ENCODE measurements around the gene MET. TPM values are rescaled to one million over a fixed set of nuclear protein-coding genes. Genes with fewer than 3 reads are reported as not detected.

MET gene
- total and polyA plus RNA-seq, 12 donors, result 3.1 to 23.3 (median 15.0) TPM

- H3K9me3 ChIP-seq, result no peaks in the 10 kb centered on the region
- peak overlapping the region in 8 of 10 donors; percentile 72 to 86 (median 80) for H3K27ac ChIP-seq
- H3K4me1 ChIP-seq, result peaks cover 0 to 48% (median 14%) of the 10 kb centered on the region in 9 donors
- no peaks in the 10 kb centered on the region for H3K36me3 ChIP-seq
- H3K27me3 ChIP-seq, result peaks cover 0 to 67% (median 0%) of the 10 kb centered on the region in 7 donors
- DNase-seq (no peak), ATAC-seq (no peak)
- H3K4me3 ChIP-seq, result peak overlapping the region in 8 of 10 donors; percentile 52 to 69 (median 64)
- 70 to 71% methylated on average over 7 of the region's 7 CpGs for WGBS, 2 donors
- TF ChIP-seq, protein P1, sequence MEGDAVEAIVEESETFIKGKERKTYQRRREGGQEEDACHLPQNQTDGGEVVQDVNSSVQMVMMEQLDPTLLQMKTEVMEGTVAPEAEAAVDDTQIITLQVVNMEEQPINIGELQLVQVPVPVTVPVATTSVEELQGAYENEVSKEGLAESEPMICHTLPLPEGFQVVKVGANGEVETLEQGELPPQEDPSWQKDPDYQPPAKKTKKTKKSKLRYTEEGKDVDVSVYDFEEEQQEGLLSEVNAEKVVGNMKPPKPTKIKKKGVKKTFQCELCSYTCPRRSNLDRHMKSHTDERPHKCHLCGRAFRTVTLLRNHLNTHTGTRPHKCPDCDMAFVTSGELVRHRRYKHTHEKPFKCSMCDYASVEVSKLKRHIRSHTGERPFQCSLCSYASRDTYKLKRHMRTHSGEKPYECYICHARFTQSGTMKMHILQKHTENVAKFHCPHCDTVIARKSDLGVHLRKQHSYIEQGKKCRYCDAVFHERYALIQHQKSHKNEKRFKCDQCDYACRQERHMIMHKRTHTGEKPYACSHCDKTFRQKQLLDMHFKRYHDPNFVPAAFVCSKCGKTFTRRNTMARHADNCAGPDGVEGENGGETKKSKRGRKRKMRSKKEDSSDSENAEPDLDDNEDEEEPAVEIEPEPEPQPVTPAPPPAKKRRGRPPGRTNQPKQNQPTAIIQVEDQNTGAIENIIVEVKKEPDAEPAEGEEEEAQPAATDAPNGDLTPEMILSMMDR (IDR thresholded peaks at IDR 0.05), result no peak
- intact Hi-C loops (cut with DNase I), result loop anchor here in 9 of 10 donors (2.0 to 10.0 kb wide), 6 partner anchors 74 to 140 kb away; no protein-coding TSS in a partner anchor
Measured at GRCh38 chr7:116671111-116671510, 885 bp upstream of the MET start.

DNA sequence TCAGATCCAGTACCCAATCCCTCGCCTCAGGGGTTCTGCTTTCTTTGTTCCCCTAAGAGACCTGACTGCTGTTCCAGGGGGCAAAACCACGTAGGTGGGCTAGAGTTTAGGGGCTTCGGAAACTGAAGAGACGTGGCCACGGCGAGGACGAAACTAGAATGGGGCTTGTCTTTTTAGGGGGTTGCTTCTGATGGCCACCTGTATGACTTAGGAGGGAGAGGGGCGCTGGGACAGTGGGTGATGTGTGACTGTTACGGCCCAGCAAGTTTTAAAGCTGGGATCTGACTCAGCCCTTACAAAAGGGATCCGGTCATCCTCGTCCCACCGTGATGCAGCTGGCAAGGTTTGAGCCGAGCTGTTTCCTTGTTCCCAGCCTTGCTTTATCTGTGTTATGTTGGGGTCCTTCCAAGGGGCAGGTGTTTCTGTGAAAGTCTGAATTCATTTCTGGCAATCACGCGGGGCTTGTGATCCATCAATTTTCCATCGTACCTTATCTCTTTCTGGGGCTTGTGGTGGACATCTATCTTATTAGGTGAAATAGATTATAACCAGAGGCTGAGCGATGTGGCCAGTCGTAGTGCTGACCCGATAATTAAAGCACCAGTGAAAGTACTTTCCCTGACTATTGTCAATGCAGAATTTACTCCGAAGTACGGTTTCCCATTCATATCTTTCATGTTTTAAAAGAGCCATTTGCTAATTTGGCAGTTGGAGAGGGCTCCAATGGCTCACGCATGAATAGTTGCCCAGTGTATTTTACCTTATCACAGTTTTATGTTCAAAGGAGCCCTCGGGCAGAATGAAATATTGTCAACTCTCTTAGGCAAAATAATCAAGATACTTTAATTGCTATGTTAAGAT, 830 bp downstream of the MET start:
- Histone ChIP-seq H3K4me1 (peaks cover 0 to 42% (median 10%) of the 10 kb centered on the region in 9 donors), H3K27ac (peak overlapping the region; percentile 43 to 86 (median 78)), H3K36me3 (no peaks in the 10 kb centered on the region), H3K27me3 (peaks cover 0 to 59% (median 0%) of the 10 kb centered on the region in 7 donors), H3K4me3 (peak overlapping the region; percentile 32 to 69 (median 64)), H3K9me3 (no peaks in the 10 kb centered on the region)
- TF ChIP-seq, protein P1 (IDR thresholded peaks at IDR 0.05), result no peak
- 12 to 13% methylated on average over 23 of the region's 23 CpGs for WGBS, 2 donors
- peak in 1 of 2 donors; percentile 29 for DNase-seq
- intact Hi-C loops (cut with DNase I), result loop anchor here in 9 of 10 donors (2.0 to 10.0 kb wide), 7 partner anchors 76 to 136 kb away; no protein-coding TSS in a partner anchor
- peak in 6 of 8 donors; percentile 9 to 56 (median 35) for ATAC-seq

- 56 to 61% methylated on average over 3 of the region's 3 CpGs for WGBS, 2 donors
- Histone ChIP-seq H3K27ac (peak overlapping the region in 1 of 10 donors; percentile 82), H3K27me3 (peaks cover 0 to 59% (median 0%) of the 10 kb centered on the region in 7 donors), H3K9me3 (no peaks in the 10 kb centered on the region), H3K4me3 (peak overlapping the region in 8 of 10 donors; percentile 55 to 69 (median 64)), H3K4me1 (peaks cover 0 to 36% (median 8%) of the 10 kb centered on the region in 9 donors), H3K36me3 (no peaks in the 10 kb centered on the region)
- intact Hi-C loops (cut with DNase I), result loop anchor here in 9 of 10 donors (2.0 to 10.0 kb wide), 7 partner anchors 76 to 135 kb away; no protein-coding TSS in a partner anchor
- ATAC-seq (no peak), DNase-seq (no peak)
- TF ChIP-seq, protein P1 (IDR thresholded peaks at IDR 0.05), result no peak
Measured at GRCh38 chr7:116673457-116673865, 1.5 kb downstream of the MET start.

DNA sequence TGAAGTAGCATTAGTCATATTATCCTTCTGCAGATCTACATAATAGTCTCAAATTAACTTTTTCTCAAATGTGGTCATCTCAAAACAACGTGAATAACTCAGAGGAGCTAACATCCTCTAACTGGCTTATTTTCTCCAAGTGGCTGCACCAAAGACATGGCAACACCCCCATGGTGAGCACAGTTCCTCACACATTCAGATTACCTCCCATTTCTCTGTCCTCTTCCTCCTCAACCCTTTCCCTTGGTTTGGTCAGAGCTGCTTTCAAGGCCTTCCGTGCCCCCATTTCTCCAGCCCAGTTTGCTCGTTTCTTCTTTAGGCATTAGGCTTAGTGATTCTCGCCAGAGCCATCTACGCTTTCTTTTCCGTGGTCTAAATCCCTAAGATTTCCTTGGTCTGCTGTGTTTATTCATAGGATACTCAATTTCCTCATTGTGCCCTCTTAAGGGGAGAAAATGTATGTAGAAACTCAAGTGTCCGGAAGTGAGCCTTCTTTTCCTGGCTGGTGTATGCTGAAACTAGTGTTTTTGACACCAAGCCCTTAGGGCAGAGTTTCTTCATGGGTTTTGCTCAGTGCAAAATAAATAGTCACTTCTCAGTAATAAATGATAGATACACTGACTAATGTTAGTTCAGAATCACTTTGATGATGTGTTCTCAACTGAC, 2.6 kb downstream of the MET start:
- Histone ChIP-seq H3K27ac (no peak overlapping the region), H3K4me3 (no peak overlapping the region), H3K4me1 (peaks cover 0 to 33% (median 8%) of the 10 kb centered on the region in 9 donors), H3K27me3 (peaks cover 0 to 56% (median 0%) of the 10 kb centered on the region in 7 donors), H3K9me3 (no peaks in the 10 kb centered on the region), H3K36me3 (no peaks in the 10 kb centered on the region)
- ATAC-seq (no peak), DNase-seq (no peak)
- WGBS, 2 donors, result 70 to 84% methylated on average over 7 of the region's 7 CpGs
- intact Hi-C loops (cut with DNase I), result loop anchor here in 8 of 10 donors (5.0 to 10.0 kb wide), 5 partner anchors 77 to 133 kb away; no protein-coding TSS in a partner anchor
- TF ChIP-seq, protein P1 (IDR thresholded peaks at IDR 0.05), result no peak

Data from heart right ventricle (tissue), 16 donors.